ENCODE data around the gene PRKN.
"Not testable (repeated sequence)": the region's sequence is repeated elsewhere in the genome, so short reads cannot be mapped to it uniquely, and the experiment has no call there.

The PRKN gene

DNA sequence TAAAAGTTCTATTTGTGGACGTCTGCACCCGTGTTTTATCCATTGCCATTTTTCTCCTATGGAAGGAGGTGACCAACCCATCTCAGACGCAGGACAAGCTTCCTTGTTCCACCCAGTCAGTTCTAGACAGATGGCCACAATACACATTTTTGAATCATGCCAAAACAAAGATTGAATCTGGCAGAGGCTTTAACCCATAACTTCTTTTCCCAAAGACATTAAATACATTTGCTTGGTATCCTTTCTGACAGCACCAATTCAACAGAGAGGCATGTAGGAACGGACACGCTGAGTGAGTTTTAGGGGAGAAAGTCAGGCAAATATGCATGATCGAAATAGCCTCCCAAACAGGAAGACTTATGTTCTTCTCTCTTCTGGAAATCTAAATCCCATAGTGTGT is 901.1 kb downstream of the PRKN start:
- no peak for TF ChIP-seq POLR2AphosphoS5 (IDR thresholded peaks at IDR 0.05; ENCODE audit: low read depth)
- TF ChIP-seq SPI1 (IDR thresholded peaks at IDR 0.05; ENCODE audit: borderline replicate concordance, low read depth) = no peak
- TF ChIP-seq, protein P1, sequence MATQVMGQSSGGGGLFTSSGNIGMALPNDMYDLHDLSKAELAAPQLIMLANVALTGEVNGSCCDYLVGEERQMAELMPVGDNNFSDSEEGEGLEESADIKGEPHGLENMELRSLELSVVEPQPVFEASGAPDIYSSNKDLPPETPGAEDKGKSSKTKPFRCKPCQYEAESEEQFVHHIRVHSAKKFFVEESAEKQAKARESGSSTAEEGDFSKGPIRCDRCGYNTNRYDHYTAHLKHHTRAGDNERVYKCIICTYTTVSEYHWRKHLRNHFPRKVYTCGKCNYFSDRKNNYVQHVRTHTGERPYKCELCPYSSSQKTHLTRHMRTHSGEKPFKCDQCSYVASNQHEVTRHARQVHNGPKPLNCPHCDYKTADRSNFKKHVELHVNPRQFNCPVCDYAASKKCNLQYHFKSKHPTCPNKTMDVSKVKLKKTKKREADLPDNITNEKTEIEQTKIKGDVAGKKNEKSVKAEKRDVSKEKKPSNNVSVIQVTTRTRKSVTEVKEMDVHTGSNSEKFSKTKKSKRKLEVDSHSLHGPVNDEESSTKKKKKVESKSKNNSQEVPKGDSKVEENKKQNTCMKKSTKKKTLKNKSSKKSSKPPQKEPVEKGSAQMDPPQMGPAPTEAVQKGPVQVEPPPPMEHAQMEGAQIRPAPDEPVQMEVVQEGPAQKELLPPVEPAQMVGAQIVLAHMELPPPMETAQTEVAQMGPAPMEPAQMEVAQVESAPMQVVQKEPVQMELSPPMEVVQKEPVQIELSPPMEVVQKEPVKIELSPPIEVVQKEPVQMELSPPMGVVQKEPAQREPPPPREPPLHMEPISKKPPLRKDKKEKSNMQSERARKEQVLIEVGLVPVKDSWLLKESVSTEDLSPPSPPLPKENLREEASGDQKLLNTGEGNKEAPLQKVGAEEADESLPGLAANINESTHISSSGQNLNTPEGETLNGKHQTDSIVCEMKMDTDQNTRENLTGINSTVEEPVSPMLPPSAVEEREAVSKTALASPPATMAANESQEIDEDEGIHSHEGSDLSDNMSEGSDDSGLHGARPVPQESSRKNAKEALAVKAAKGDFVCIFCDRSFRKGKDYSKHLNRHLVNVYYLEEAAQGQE (IDR thresholded peaks at IDR 0.05; ENCODE audit: insufficient replicate concordance, low read depth) = no peak
- no peak for TF ChIP-seq GABPA (IDR thresholded peaks at IDR 0.05; ENCODE audit: low read depth)
- TF ChIP-seq, protein P2, sequence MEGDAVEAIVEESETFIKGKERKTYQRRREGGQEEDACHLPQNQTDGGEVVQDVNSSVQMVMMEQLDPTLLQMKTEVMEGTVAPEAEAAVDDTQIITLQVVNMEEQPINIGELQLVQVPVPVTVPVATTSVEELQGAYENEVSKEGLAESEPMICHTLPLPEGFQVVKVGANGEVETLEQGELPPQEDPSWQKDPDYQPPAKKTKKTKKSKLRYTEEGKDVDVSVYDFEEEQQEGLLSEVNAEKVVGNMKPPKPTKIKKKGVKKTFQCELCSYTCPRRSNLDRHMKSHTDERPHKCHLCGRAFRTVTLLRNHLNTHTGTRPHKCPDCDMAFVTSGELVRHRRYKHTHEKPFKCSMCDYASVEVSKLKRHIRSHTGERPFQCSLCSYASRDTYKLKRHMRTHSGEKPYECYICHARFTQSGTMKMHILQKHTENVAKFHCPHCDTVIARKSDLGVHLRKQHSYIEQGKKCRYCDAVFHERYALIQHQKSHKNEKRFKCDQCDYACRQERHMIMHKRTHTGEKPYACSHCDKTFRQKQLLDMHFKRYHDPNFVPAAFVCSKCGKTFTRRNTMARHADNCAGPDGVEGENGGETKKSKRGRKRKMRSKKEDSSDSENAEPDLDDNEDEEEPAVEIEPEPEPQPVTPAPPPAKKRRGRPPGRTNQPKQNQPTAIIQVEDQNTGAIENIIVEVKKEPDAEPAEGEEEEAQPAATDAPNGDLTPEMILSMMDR (IDR thresholded peaks at IDR 0.05; ENCODE audit: insufficient read depth, low read length) = no peak
- no peaks in the 10 kb centered on the region for H3K27me3 ChIP-seq (ENCODE audit: insufficient read depth, poor library complexity, severe bottlenecking)
- no peak overlapping the region for H3K4me3 ChIP-seq (replicated peaks; ENCODE audit: insufficient read depth, low read length)
- no peak overlapping the region for H3K27ac ChIP-seq (replicated peaks)
- no peak for DNase-seq (ENCODE audit: low read depth in 1 of 2, low spot score in 1 of 2)

DNA sequence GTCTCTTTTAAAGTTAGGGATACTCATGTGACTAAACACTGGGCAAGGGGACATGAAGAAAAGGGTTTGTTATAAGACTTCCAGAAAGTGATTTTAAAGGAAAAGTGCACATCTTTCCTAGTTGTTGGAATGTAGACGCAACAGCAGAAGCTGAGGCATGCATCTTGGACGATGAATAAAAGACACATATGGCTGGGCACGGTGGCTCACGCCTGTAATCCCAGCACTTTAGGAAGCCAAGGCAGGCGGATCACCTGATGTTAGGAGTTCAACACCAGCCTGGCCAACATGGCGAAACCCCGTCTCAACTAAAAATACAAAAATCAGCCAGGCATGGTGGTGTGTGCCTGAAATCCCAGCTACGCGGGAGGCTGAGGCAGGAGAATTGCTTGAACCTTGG is 905.4 kb downstream of the PRKN start:
- not testable (repeated sequence) for H3K27ac ChIP-seq (replicated peaks); H3K4me3 ChIP-seq (replicated peaks; ENCODE audit: insufficient read depth, low read length); H3K27me3 ChIP-seq (ENCODE audit: insufficient read depth, poor library complexity, severe bottlenecking); DNase-seq (ENCODE audit: low read depth in 1 of 2, low spot score in 1 of 2)

DNA sequence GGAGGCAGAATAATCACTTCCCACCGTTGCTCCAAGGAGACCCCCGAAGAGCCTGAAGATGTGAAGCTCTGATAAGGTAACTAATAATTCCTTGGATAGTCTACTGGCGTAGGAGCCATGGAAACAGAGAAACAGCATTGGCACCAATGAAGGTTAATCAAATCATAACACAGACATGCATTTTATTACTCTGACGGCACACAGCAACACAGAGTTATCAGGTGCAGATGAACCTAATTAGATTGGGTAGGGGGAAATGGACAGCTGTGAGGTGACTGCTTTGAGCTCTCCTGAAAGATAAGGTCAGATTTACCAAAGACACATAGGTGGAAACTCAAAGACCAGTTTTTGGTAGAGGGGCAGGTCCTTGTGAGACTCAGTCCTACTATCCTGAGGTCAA is 909.7 kb downstream of the PRKN start:
- TF ChIP-seq GABPA (IDR thresholded peaks at IDR 0.05; ENCODE audit: low read depth) (no peak), SPI1 (IDR thresholded peaks at IDR 0.05; ENCODE audit: borderline replicate concordance, low read depth) (no peak), POLR2AphosphoS5 (IDR thresholded peaks at IDR 0.05; ENCODE audit: low read depth) (no peak)
- TF ChIP-seq, protein P2 (IDR thresholded peaks at IDR 0.05; ENCODE audit: insufficient read depth, low read length) = no peak
- TF ChIP-seq, protein P1 (IDR thresholded peaks at IDR 0.05; ENCODE audit: insufficient replicate concordance, low read depth) = no peak
- no peak for DNase-seq (ENCODE audit: low read depth in 1 of 2, low spot score in 1 of 2)
- H3K27ac ChIP-seq (replicated peaks) = no peak overlapping the region
- no peaks in the 10 kb centered on the region for H3K27me3 ChIP-seq (ENCODE audit: insufficient read depth, poor library complexity, severe bottlenecking)
- no peak overlapping the region for H3K4me3 ChIP-seq (replicated peaks; ENCODE audit: insufficient read depth, low read length)

DNA sequence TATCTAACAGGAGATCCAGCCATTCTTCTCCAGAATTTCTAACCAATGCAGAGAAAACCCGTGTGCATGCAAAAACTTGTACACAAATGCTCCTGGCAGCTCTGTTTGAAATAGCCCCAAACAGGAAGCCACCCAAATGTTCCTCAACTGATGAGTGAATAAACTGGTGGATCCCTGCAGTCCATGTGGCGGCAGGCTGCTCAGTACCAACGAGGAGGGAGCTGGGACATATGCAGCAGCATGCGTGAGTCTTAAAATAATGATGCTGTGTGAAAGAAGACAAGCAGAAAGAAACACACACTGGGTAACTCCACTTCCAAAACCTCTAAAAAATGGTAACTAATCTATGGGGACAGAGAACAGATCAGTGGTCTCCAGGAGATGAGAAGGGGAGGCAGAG is 911.6 kb downstream of the PRKN start:
- Histone ChIP-seq H3K4me3 (replicated peaks; ENCODE audit: insufficient read depth, low read length) (no peak overlapping the region), H3K27ac (replicated peaks) (no peak overlapping the region), H3K27me3 (ENCODE audit: insufficient read depth, poor library complexity, severe bottlenecking) (no peaks in the 10 kb centered on the region)
- no peak for TF ChIP-seq POLR2AphosphoS5 (IDR thresholded peaks at IDR 0.05; ENCODE audit: low read depth)
- TF ChIP-seq GABPA (IDR thresholded peaks at IDR 0.05; ENCODE audit: low read depth) = no peak
- no peak for TF ChIP-seq SPI1 (IDR thresholded peaks at IDR 0.05; ENCODE audit: borderline replicate concordance, low read depth)
- TF ChIP-seq, protein P1 (IDR thresholded peaks at IDR 0.05; ENCODE audit: insufficient replicate concordance, low read depth) = no peak
- TF ChIP-seq, protein P2 (IDR thresholded peaks at IDR 0.05; ENCODE audit: insufficient read depth, low read length) = no peak
- DNase-seq (ENCODE audit: low read depth in 1 of 2, low spot score in 1 of 2) = no peak
